Measurements from ENCODE around the gene SCARF1.

GRCh38 chr17:1646199-1646875 is 805 bp upstream of the SCARF1 start:
- no peak for TF ChIP-seq CTCF (IDR thresholded peaks at IDR 0.05)
- no peak for TF ChIP-seq POLR2A (IDR thresholded peaks at IDR 0.05)
